Endothelial cell (in vitro differentiated cells): Measurements from ENCODE around the gene KLHL10. TPM values are rescaled to one million over a fixed set of nuclear protein-coding genes. Genes with fewer than 3 reads are reported as not detected.
A peak's percentile ranks its signal among the peaks of the same experiment; 100 is the strongest.

Experiments used
- DNase-seq: peaks from one replicate; pipeline ENCODE4 v3.0.0; 2021; ENCODE audit warnings: low spot score
- H3K27ac Mint-ChIP-seq: one replicate; pipeline ENCODE4 v1.8.0; 2021; ENCODE audit warnings: mixed read lengths, inconsistent platforms; ENCODE audit not compliant: unreplicated experiment
- H3K27me3 Mint-ChIP-seq: one replicate; pipeline ENCODE4 v1.8.0; 2021; ENCODE audit warnings: mild to moderate bottlenecking, moderate library complexity, mixed read lengths, inconsistent platforms; ENCODE audit not compliant: unreplicated experiment
- H3K36me3 Mint-ChIP-seq: one replicate; pipeline ENCODE4 v1.8.0; 2021; ENCODE audit warnings: mild to moderate bottlenecking, low read depth, mixed read lengths, inconsistent platforms; ENCODE audit not compliant: unreplicated experiment
- H3K4me1 Mint-ChIP-seq: one replicate; pipeline ENCODE4 v1.8.0; 2021; ENCODE audit warnings: mild to moderate bottlenecking, mixed read lengths, inconsistent platforms; ENCODE audit not compliant: unreplicated experiment
- H3K4me3 Mint-ChIP-seq: one replicate; pipeline ENCODE4 v1.8.0; 2021; ENCODE audit warnings: mild to moderate bottlenecking, mixed read lengths, inconsistent platforms; ENCODE audit not compliant: unreplicated experiment
- H3K9me3 Mint-ChIP-seq: one replicate; pipeline ENCODE4 v1.8.0; 2021; ENCODE audit warnings: mixed read lengths, inconsistent platforms; ENCODE audit not compliant: unreplicated experiment
- total RNA-seq: library from RNA; stranded (reverse); fragmentation: NEBNext Ultra II Directional; extraction: Animal tissue kit (Norgen Biotek cat#: 25700); gene quantifications from one replicate; pipeline ENCODE4 v1.2.1, GENCODE V29; 2021; ENCODE audit not compliant: unreplicated experiment
- TF ChIP-seq, protein P1 (sequence below): fragments of 200-600 bp; sonication (generic); IDR thresholded peaks from one replicate; pipeline ENCODE4 v1.5.0; 2021; ENCODE audit warnings: antibody characterized with exemption; ENCODE audit not compliant: unreplicated experiment

KLHL10 gene
- total RNA-seq, 1 donor from 2014 or later: not detected

- H3K27ac Mint-ChIP-seq: peak within 1 kb of the TSS; percentile 27
- TF ChIP-seq, protein P1, sequence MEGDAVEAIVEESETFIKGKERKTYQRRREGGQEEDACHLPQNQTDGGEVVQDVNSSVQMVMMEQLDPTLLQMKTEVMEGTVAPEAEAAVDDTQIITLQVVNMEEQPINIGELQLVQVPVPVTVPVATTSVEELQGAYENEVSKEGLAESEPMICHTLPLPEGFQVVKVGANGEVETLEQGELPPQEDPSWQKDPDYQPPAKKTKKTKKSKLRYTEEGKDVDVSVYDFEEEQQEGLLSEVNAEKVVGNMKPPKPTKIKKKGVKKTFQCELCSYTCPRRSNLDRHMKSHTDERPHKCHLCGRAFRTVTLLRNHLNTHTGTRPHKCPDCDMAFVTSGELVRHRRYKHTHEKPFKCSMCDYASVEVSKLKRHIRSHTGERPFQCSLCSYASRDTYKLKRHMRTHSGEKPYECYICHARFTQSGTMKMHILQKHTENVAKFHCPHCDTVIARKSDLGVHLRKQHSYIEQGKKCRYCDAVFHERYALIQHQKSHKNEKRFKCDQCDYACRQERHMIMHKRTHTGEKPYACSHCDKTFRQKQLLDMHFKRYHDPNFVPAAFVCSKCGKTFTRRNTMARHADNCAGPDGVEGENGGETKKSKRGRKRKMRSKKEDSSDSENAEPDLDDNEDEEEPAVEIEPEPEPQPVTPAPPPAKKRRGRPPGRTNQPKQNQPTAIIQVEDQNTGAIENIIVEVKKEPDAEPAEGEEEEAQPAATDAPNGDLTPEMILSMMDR: peak; percentile 43
- peaks cover 10% of the 10 kb centered on the region for H3K36me3 Mint-ChIP-seq
- no peaks in the 10 kb centered on the region for H3K9me3 Mint-ChIP-seq
- DNase-seq: peak; percentile 76
- H3K4me1 Mint-ChIP-seq: peaks cover 16% of the 10 kb centered on the region
- peaks cover 11% of the 10 kb centered on the region for H3K27me3 Mint-ChIP-seq
- H3K4me3 Mint-ChIP-seq: peak within 1 kb of the TSS; percentile 95
These were observed 25.9 kb upstream of the KLHL10 start, which contains the start of gene P3H4 for GRCh38 chr17:41811549-41812380. Gene P3H4 (minus strand): TSS chr17:41811949. CDS start chr17:41811915, 34 bp downstream.

DNA sequence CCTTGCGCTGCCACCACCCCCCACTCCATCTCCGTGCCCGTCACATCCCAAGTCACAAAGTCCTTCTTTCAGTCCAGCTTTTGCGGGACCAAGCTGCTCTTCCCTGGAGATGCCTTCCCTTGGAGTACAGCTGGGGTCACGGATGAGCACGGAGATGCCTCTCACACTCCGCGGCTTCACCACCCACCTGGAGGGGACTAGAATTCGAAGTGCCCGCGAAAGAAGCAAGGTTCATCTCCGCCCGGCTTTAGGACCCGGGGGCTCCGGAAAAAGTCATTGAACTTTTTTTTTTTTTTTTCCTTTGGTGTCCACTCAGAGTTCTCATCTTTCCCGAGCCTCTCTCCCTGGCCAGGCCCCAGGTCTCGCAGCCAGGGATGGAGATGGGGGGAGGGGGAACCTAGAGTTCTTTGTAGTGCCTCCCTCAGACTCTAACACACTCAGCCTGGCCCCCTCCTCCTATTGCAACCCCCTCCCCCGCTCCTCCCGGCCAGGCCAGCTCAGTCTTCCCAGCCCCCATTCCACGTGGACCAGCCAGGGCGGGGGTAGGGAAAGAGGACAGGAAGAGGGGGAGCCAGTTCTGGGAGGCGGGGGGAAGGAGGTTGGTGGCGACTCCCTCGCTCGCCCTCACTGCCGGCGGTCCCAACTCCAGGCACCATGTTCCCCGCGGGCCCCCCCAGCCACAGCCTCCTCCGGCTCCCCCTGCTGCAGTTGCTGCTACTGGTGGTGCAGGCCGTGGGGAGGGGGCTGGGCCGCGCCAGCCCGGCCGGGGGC lies 25.1 kb upstream of the KLHL10 start, which contains the start of gene FKBP10:
Gene FKBP10 (plus strand): TSS at position 624 of the 771 bp plus-strand sequence. CDS start 31 bp downstream, at position 655.
- Mint-ChIP-seq H3K27ac (peak within 1 kb of the TSS; percentile 27), H3K4me3 (peak within 1 kb of the TSS; percentile 95), H3K36me3 (peaks cover 10% of the 10 kb centered on the region), H3K4me1 (peaks cover 16% of the 10 kb centered on the region), H3K27me3 (peaks cover 11% of the 10 kb centered on the region), H3K9me3 (no peaks in the 10 kb centered on the region)
- DNase-seq: peak; percentile 77
- TF ChIP-seq, protein P1: no peak

DNA sequence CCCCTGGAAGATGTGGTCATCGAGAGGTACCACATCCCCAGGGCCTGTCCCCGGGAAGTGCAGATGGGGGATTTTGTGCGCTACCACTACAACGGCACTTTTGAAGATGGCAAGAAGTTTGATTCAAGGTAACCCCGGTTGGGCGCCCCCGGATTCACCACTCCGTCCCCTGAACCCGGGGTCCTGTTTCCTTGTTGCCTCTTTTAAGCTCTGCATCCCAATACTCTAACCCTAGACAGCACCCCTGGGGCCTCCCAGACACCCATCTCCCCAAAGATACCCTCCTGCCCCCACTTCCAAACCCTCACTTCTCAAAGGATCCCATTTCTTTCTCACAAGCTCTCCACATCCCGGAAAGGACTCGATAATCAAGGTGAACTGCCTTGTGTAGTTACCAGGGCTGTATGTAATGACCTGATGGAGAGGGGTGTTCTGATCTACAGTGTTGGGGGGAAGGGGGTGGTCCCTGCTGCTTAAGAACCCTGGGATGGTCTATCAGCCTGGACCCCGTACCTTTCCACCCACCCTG lies 24.4 kb upstream of the KLHL10 start:
- H3K27me3 Mint-ChIP-seq: peaks cover 11% of the 10 kb centered on the region
- H3K4me1 Mint-ChIP-seq: peaks cover 16% of the 10 kb centered on the region
- no peaks in the 10 kb centered on the region for H3K9me3 Mint-ChIP-seq
- peak overlapping the region; percentile 22 for H3K27ac Mint-ChIP-seq
- DNase-seq: no peak
- TF ChIP-seq, protein P1: no peak
- H3K36me3 Mint-ChIP-seq: peaks cover 11% of the 10 kb centered on the region
- H3K4me3 Mint-ChIP-seq: peak overlapping the region; percentile 95

- Mint-ChIP-seq H3K27ac (no peak overlapping the region), H3K4me1 (peaks cover 16% of the 10 kb centered on the region), H3K27me3 (peaks cover 11% of the 10 kb centered on the region), H3K36me3 (peaks cover 13% of the 10 kb centered on the region), H3K4me3 (peak overlapping the region; percentile 95), H3K9me3 (no peaks in the 10 kb centered on the region)
- no peak for DNase-seq
- TF ChIP-seq, protein P1: no peak
These were observed 23.9 kb upstream of the KLHL10 start for GRCh38 chr17:41813699-41814124.
